NCI-H2107 treated with DMSO at 0.1 percent for 48 hours (cell line): ENCODE data around the gene SATB2.

Source experiments
- DNase-seq: peaks from one replicate; lab custom pipeline; 2025; ENCODE audit not compliant: unreplicated experiment; lab: John Stamatoyannopoulos, UW

SATB2 gene

GRCh38 chr2:199261239-199261638 lies 196.5 kb downstream of the SATB2 start:
- no peak for DNase-seq

DNA sequence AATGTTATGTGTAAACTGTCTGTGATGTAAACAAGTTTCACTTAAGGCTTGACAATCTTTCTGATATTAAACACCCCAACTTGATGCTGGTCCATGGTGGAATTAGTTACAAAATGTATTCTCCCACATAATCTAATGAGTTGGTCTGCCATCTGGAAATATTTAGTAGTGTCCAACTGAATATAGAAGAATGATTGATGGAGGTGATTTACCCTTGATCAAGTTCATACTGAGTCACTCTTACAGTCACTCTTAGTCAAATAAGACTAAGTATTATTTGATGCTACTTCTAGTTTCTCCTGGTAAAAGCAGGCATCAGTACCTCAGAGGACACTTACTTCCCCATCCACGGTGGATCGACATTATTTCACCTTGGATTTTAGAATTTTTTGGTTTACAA lies 198.1 kb downstream of the SATB2 start:
- no peak for DNase-seq

DNA sequence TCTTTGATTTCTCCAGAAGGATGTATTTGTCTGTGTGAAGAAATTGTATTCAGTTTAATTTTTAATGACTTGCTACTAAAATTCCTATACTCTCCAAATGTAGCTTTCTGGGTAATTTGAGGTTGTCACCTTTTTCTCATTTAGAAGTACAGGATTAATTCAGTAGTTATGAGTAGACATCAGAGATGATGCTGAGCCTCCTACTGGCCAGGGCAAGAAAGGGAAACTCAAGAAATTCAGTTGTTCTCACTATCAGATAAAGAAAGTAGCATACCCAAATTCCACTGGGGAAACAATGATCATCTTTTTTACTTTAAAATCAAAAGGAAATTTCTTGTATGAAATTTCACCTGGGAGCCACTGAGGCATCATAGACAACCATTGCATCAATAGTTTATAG lies 199.4 kb downstream of the SATB2 start:
- no peak for DNase-seq

DNA sequence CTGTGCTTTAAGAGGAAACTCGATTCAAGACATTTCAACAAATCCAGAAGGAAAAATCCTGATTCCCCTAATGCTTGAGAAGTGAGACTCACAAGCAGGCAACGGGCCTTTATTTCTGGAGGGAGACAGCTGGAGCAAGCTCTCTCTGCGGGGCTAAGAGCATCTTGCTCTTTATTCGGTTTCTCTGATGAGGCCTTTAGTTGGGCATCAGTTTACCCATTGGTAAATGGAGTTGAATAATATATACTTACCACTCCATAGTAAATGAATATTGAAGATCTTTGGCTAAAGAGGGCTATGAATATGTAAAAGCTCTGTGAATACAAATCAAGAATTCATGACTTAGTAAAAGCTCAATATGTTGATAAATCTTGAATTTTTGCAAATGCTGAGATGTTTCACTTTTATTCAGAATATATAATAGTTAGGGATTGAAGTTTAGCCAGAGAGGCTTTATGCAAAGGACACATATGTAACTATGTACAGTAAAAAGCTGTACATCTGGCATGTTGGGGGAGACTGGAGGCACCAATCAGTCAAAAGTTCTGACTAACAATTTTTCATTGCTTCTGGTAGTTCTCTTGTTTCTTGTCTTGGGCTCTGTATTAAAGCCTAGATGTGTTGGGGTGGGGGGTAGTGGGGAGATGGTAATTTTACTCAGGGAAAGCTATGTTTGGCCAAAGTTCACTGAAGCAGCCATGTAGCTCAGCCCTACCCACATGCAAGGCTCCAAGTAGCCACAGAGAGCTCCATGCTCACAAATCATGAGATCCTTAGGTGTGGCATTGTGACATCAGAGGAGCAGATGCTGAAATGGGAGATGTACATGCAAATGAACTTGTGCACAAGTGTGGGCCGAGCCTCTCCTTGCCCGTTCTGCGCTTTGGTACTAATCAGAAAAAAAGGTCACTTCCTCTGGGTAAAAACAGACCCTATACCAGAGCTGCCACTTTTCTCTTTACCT lies 200.2 kb downstream of the SATB2 start:
- no peak for DNase-seq

- DNase-seq, result no peak
Observed at GRCh38 chr2:199230091-199230490, 227.6 kb downstream of the SATB2 start.

- DNase-seq, result no peak
Observed at GRCh38 chr2:199228887-199229819, 228.6 kb downstream of the SATB2 start.

- no peak for DNase-seq
Observed at GRCh38 chr2:199223791-199224190, 233.9 kb downstream of the SATB2 start.

- no peak for DNase-seq
Observed at GRCh38 chr2:199220920-199221319, 236.8 kb downstream of the SATB2 start.

- DNase-seq, result no peak
Observed at GRCh38 chr2:199219551-199219950, 238.2 kb downstream of the SATB2 start.
